K562 (cell line): ENCODE measurements around the gene CDHR1.

ENCODE experiments used
- AFF4 ChIP-seq: sonication (generic); formaldehyde crosslinking; IDR thresholded peaks from 2 replicates; pipeline ENCODE4 v1.8.0; 2023; ENCODE audit warnings: mild to moderate bottlenecking, missing genetic modification reagents
- ATF1 ChIP-seq, 2 experiments: fragments of 450-650 bp in 1 of 2; IDR thresholded peaks; 2 replicates each; pipeline ENCODE4 v1.6.1; 2016; ENCODE audit warnings: missing compliant biosample characterization in 1 of 2, missing genetic modification characterization in 1 of 2
- E2F5 ChIP-seq: sonication (generic); formaldehyde crosslinking; IDR thresholded peaks from 2 replicates; pipeline ENCODE4 v1.8.0; 2022; ENCODE audit warnings: mild to moderate bottlenecking, missing genetic modification reagents
- FOXM1 ChIP-seq, 2 experiments: fragments of 450-650 bp in 1 of 2; sonication (generic) in 1 of 2; formaldehyde crosslinking in 1 of 2; IDR thresholded peaks; 2 replicates each; pipeline versions ENCODE4 v1.6.1 to v1.9.0; 2017 to 2022; ENCODE audit warnings: low read depth in 2 of 2, mild to moderate bottlenecking in 2 of 2, missing genetic modification reagents in 1 of 2, moderate library complexity in 1 of 2
- MTA3 ChIP-seq: fragments of 450-650 bp; formaldehyde crosslinking; IDR thresholded peaks from 2 replicates; pipeline ENCODE4 v1.6.1; 2017; ENCODE audit warnings: mild to moderate bottlenecking, borderline replicate concordance
- NCOA1 ChIP-seq: fragments of 450-650 bp; IDR thresholded peaks from 2 replicates; pipeline ENCODE4 v1.6.1; 2016; ENCODE audit warnings: low read depth
- NFE2 ChIP-seq: IDR thresholded peaks from 2 replicates; pipeline ENCODE4 v1.6.1; 2014; ENCODE audit warnings: antibody characterized with exemption, low read depth
- RBFOX2 ChIP-seq: fragments of 200-400 bp; formaldehyde crosslinking; IDR thresholded peaks from 2 replicates; pipeline ENCODE4 v1.6.1; 2017; ENCODE audit warnings: low read depth, mild to moderate bottlenecking, low read length, moderate library complexity
- SIN3A ChIP-seq, 2 experiments: fragments of 150-350 bp in 1 of 2; IDR thresholded peaks; 2 replicates each; pipeline ENCODE4 v1.6.1; 2011 to 2016; ENCODE audit warnings: borderline replicate concordance in 2 of 2, low read depth in 2 of 2, low read length in 2 of 2, mild to moderate bottlenecking in 2 of 2, moderate library complexity in 2 of 2; ENCODE audit not compliant: control insufficient read depth in 1 of 2
- ZNF140 ChIP-seq: fragments of 250-450 bp; sonication (Bioruptor Pico); IDR thresholded peaks from 2 replicates; pipeline ENCODE4 v1.8.0; 2021; ENCODE audit warnings: moderate library complexity, mild to moderate bottlenecking, inconsistent platforms

DNA sequence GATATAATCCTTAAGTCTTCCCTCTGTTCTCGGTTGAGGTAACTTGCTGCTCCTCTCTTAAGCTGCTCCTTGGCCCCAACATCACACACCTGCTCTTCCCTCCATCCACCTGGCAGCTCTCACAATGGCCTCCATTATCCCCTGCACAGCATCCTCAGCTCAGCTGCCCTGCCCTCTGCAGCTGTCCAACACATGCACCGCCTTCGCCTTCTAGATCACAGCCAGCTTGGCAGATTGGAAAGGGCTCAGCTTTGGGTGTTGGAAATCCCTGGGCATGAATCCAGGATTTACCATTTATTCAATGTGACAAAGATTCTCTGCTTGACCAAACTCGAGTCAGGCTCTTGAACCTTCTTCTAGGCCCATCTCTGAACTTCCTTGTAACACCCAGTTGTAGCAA lies 71.1 kb downstream of the CDHR1 start:
- TF ChIP-seq SIN3A (IDR thresholded peaks at IDR 0.05; ENCODE audit: borderline replicate concordance in 2 of 2, control insufficient read depth in 1 of 2, low read depth in 2 of 2, low read length in 2 of 2): no peak
- no peak for TF ChIP-seq MTA3
- TF ChIP-seq ZNF140: no peak
- no peak for TF ChIP-seq NFE2
- TF ChIP-seq AFF4 (CRISPR knock-in tag): no peak
- TF ChIP-seq NCOA1: no peak
- TF ChIP-seq RBFOX2: no peak
- no peak for TF ChIP-seq E2F5 (CRISPR knock-in tag)
- no peak for TF ChIP-seq ATF1 (CRISPR knock-in tag; IDR thresholded peaks at IDR 0.05)
- TF ChIP-seq ATF1 (tag; IDR thresholded peaks at IDR 0.05): no peak
- TF ChIP-seq FOXM1 (IDR thresholded peaks at IDR 0.05; ENCODE audit: low read depth): no peak
- TF ChIP-seq FOXM1 (CRISPR knock-in tag; IDR thresholded peaks at IDR 0.05; ENCODE audit: low read depth): no peak
